NCI-H526 treated with DMSO at 0.1 percent for 48 hours (cell line): ENCODE results near the gene CD33.
"Not testable (repeated sequence)": the region's sequence is repeated elsewhere in the genome, so short reads cannot be mapped to it uniquely, and the experiment has no call there.

Experiments
- DNase-seq: peaks from one replicate; lab custom pipeline; 2025; lab: John Stamatoyannopoulos, UW

CD33 gene

GRCh38 chr19:51224898-51225393 lies at the start of gene CD33:
TSS of gene CD33 (plus strand) at chr19:51225080. CDS start at chr19:51225119, 39 bp downstream.
- DNase-seq, result not testable (repeated sequence)

DNA sequence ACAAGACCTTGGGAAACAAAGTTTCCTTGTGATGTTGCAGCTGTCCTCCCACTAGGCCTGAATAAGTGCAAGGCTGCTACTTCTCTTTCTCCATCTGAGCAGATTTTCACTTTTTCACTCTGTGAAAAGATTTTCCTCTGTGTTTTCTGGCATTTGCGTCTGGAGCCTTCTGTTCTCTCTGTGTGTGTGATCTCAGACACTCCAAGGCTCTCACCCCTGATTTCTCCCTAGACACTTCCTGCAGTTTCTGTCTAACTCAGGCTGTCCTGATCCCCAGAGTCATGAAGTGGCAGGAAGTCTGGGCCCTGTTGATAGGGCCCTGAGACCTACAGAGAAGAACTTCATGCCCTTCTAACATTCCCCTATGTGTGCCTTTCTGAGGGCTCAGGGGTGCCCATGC lies 45.6 kb upstream of the CD33 start:
- DNase-seq, result no peak

- DNase-seq, result no peak
Measured at GRCh38 chr19:51181377-51181912, 43.4 kb upstream of the CD33 start.

GRCh38 chr19:51181913-51182419 lies 42.9 kb upstream of the CD33 start:
- no peak for DNase-seq

- no peak for DNase-seq
Measured at GRCh38 chr19:51183629-51184028, 41.3 kb upstream of the CD33 start.

DNA sequence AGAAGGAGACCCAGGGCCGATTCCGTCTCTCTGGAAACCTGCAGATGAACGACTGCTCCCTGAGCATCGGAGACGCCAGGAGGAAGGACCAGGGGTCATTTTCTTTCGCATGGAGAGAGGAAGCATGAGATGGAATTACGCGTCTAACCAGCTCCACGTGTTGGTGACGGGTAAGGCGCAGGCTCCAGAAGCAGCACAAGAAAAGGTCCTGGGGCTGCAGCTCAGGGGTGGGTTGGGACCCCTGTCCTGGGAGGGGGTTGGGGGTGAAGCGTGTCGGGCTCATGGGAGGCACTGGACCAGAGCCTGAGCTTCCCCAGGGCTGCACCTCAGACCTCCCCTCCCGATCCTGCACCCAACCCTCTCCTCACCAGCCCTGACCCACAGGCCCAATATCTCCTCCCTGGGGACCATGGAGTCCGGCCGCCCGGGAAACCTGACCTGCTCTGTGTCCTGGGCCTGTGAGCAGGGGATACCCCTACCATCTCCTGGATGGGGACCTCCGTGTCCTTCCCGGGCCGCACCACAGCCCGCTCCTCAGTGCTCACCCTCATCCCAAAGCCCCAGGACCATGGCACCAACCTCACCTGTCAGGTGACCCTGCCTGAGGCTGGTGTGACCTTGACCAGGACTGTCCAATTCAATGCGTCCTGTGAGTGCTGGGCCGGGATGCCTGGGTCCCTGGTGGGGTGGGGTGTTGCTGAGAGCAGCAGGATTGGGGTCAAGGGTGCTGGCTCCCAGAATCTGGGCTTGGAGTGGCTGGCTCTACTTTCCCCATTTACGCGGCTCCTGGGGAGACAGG lies 39.6 kb upstream of the CD33 start:
- DNase-seq, result no peak

DNA sequence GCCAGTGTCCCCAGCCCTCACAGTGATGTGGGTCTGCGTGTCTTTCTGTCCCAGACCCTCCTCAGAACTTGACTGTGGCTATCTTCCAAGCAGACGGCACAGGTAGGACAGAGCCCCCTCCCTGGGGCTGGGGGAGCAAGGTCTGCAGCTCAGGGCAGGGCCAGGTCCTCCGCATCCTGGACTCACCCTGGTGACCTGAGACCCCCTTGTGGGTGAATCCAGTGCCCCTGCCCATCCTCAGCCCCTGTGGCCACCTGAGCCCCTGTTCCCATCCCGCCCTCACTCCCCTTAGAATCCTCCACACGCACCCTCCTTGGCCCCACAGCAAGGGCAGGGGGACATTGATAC lies 39.0 kb upstream of the CD33 start:
- no peak for DNase-seq

DNA sequence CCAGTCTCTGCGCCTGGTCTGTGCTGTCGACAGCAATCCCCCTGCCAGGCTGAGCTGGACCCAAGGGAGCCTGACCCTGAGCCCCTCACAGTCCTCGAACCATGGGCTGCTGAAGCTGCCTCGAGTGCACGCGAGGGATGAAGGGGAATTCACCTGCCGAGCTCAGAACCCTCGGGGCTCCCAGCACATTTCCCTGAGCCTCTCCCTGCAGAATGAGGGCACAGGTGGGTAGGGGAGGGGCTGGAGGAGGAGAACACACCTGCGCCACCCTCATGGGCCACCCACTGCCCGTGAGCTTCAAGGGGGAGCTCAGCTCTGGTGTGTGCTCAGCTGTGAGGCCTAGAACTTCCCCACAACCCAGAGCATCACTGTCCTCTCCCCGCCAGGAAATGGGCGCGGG lies 38.6 kb upstream of the CD33 start:
- no peak for DNase-seq

DNA sequence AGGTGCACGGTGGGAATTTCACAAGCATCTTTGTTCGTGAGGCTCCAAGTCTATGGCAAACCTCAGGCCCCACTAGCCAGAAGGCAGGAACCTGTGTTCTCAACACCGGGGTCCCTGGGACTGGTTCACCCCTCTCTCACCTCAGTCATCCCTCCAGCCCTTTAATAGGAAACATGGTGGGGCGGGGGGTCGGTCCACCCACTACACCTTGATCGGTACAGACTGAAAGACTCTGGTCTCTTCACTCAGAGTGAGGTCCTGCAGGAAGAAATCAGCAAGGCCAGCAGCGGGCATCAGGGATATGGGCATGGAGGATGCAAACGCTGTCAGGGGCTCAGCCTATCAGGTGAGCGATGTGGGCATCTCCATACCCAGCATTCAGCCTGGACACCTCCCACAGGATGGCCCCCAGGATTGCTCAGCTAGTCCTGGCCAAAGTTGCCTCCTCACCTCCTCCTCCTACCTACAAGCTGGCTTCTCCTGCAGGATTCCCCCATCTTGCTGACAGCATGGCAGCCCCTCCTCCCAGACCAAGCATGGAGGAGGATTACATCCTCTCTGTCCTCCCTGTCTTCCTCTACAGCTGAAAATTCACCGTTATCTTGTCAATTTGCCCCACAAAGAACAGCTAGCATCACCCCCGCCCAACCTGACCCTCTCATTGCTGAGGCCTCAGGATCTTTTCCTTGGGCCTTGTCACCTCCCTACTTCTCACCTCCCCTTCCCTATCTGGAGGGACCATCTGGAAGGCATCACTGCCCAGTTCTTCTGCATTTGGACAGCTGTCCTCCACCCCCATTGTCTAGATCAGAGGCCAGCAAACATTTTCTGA lies 37.3 kb upstream of the CD33 start:
- no peak for DNase-seq

DNA sequence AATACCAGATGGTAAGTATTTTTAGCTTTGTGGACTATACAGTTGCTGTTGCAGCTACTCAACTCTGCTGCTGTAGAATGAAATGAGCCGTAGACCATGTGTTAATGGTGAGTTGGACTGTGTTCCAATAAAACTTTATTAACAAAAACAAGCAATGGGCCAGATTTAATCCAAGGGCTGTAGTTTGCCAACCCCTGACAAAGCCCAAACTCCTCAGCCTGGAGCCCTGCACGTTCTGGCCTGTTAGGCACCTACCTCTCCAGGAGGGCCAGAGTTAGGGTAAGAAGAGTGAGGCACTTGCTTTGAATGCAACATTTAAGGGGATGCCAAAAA lies 36.7 kb upstream of the CD33 start:
- DNase-seq, result no peak

DNA sequence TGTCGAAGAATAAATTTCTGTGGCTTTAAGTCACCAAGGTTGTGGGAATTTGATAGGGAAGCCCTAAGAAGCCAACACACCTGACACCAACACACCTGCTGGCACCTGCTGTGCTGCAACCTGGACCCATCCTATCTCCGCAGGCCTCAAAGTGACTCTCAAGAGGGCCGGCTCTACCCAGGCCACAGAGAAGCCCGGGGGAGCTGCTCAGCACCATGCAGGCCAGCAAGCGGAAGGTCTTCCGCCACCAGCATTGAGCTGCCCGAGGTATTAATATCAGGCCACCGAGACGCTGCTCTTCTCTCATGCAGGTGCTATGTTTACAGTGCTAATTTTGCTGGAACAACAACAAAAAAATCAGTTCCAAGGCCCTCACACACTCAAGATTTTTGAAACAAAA lies 32.2 kb upstream of the CD33 start:
- DNase-seq, result no peak

- no peak for DNase-seq
Measured at GRCh38 chr19:51194527-51195315, 30.2 kb upstream of the CD33 start.

- DNase-seq, result no peak
Measured at GRCh38 chr19:51195316-51195586, 29.6 kb upstream of the CD33 start.

DNA sequence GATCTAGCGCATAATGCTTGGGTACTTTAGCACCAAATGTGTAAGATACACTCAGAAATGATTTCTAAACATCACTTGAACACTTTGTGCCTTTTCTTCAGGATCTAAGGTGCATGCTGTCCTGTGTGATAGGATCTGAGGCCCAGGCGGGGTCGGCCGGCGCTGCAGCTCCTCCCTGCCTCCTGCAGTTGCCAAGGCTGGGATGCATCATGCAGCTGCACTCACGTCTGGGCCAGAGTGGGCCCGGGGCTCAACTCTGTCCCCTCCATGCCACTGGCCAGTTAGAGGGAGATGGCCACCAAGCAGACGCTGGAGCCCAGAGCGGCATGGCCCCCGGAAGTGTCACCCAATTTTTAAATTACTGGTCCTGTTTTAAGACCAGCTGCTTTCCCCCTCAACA lies 29.3 kb upstream of the CD33 start:
- DNase-seq, result no peak

- no peak for DNase-seq
Measured at GRCh38 chr19:51196181-51196580, 28.7 kb upstream of the CD33 start.

DNA sequence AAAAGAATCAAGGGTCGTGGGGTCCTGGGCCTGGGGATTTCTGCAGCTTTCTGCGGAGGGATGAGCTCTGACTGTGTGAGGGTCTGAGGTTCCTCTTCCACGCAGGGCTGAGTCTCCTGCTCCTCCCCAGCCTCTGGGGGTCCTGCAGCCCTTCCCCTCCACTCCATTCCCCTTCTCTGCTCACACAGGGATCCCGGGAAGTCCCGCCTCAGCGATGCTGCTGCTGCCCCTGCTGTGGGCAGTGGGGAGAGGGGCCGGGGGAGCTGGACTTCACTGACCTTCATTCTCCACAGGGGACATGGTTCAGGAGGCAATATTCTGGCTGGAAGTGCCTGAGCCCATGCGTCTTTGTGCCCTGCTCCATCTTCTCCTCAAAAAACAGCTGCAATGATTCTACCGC lies 26.2 kb upstream of the CD33 start:
- DNase-seq, result no peak

GRCh38 chr19:51200071-51200666 lies 24.7 kb upstream of the CD33 start:
- DNase-seq, result no peak

DNA sequence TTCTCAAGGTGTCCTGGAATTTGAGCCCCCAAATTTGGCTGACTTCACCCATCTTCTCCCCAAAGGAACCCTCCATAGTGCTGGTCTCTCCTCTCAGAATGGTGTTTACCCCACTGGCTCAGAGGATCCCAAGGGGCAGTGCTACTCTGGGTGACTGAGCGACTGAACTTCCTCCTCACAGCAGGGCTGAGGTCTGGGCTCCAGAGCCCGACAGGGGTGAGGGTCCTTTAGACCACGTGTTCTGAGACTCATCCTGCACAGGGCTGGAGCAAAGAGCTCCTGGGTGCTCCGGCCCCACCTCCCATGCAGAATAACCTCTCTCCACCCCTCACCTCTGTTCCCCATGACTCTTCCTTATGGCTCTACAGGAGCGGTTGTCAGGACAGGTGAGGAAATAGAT lies 23.2 kb upstream of the CD33 start:
- no peak for DNase-seq

- DNase-seq, result no peak
Measured at GRCh38 chr19:51203916-51204315, 21.0 kb upstream of the CD33 start.

DNA sequence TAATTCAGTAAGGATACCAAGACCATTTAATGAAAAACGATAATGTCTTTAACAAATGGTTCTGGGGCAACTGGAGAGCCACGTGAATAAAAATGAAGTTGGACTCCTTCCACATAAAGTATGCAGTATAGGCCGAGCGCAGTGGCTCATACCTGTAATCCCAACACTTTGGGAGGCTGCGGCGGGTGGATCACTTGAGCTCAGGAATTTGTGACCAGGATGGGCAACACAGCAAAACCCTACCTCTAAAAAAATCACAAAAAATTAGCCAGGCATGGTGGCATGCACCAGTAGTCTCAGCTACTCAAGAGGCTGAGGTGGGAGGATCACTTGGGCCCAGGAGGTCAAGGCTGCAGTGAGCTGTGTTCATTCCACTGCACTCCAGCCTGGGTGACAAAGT lies 20.6 kb upstream of the CD33 start:
- no peak for DNase-seq

DNA sequence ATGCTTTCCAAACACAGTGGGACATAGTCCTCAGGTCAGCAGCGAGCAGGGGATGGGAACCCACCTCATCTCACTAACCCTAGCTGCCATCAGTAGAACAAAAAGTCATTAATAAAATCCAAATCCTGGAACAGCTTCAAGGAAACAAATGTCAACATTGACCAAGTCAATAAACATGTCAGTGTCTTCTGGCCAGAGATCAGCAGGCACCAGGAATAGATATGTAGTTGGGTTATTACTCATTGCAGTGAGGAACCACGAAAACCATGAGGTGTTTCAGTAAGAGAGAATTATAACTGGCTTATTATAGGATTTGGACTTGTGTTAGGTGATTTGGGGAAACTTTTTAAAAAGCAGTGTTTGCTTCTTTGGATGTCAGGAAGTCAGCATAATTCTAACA lies 17.1 kb upstream of the CD33 start:
- DNase-seq, result no peak

DNA sequence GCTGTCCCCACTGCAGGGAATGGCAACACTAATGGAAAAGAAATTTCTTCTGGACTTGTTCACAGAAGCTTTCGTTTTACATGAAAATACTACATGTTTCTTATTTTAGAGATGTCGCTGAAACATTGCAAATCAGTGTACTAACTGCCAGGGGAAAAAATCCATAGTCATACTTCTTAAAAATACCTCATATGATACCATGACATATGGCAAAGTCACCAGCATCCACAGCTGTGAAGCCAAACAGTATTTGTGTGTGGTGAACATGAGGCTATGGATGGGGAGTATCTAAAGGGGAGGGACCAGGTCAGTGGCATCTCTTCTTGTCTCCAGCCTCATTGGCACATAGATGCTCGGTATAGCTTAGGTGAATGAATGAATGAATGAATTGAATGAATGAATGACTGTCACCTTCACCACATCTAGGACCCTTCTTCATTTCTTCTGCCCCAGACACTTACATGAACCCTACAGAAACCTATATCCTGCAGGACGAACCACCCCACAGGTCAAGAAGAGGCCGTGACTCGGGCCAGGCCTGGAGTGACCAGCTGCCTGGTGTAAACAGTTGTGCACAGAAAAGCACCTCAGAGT lies 14.6 kb upstream of the CD33 start:
- no peak for DNase-seq
